Caki2 (cell line): ENCODE data around the gene ESRRA. TPM values are rescaled to one million over a fixed set of nuclear protein-coding genes. Genes with fewer than 3 reads are reported as not detected.

ENCODE experiments used
- DNase-seq: peaks from one replicate; pipeline ENCODE4 v3.0.0-alpha.2; 2015; ENCODE audit warnings: low read depth
- in situ Hi-C: cut with HindIII; loops from 2 replicates; pipeline ENCODE4 v1.10.0; 2016; ENCODE audit warnings: low sequenced_read_pairs, low pct_unique_long_range_greater_than_20kb, mixed read lengths
- total RNA-seq: library from RNA; depleted of rRNA; stranded (reverse); fragments of >200 nt; shearing (Covaris generic); gene quantifications from 2 replicates; pipeline ENCODE4 v1.2.3, GENCODE V29; 2014; ENCODE audit warnings: low replicate concordance

ESRRA gene
- total RNA-seq, 1 experiment from 2014 or later: 48.7 TPM

DNA sequence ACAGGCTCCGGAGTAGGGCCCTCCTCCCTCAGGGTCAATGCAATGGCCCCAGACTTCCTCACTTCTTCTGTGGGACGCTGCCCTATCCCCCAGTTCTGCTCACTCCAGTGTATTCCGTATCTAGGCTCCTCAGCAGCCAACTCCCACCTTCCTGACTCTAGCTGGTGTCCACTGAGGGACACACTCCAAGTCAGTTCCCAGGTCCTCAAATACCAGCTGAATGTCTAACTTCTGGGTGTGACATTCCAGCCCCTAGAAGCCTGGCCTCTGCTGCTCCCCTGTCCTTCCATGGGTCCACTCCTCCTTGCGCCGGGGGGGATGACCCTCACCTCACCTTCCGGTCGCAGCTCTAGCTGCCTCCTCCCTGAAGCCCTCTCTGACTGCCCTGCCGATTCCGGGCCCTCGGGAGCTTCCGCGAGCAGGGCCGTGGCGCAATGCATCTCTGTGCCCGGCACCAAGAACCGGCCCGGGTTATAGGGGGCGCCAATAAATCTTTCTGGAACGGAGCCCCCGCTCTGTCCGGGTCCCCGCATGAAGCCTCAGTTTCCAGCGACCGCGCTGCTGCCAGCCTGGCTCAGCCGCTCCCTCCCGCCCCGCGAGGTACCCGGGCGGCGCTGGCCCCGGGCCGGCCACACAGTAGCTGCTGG, 36.3 kb upstream of the ESRRA start:
- in situ Hi-C loops: no loop called here
- peak; percentile 50 for DNase-seq

GRCh38 chr11:64269540-64270220, 35.6 kb upstream of the ESRRA start:
- DNase-seq: peak; percentile 99
- in situ Hi-C loops: no loop called here

DNA sequence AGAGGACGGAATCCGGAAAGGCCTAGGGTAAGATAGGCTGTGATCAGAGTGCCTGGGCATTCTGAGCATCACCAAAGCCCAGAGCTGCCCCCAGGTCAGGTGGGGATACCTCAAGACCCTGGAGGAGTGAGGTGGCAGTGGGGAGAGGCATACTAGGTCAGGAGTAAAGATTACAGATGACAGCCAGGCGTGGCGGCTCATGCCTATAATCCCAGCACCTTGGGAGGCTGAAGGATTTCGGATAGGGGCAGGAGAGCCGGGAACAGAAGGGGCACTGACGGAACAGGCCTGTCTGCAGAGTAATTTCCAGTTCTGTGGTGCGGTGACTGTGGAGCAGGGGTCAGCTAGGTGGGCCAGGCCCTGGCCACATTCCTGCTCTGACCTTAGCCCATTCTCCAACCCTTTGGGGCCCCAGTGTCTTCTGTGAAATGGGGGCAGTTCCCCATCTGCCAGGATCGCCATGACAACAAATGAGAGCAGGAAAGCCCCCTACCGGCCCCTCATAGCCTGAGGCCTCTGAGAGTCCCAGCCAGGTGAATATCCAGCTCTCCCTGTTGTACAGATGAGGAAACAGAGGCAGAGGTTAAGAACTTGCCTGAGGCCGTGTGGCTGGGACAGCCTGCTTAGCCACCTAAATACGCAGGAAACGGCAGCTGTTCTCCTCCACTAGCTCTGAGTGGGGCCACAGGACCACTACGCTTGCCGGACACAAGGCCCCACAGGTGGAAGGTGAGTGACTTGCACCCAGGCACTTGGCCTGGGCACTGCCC, 30.1 kb upstream of the ESRRA start:
- no peak for DNase-seq

DNA sequence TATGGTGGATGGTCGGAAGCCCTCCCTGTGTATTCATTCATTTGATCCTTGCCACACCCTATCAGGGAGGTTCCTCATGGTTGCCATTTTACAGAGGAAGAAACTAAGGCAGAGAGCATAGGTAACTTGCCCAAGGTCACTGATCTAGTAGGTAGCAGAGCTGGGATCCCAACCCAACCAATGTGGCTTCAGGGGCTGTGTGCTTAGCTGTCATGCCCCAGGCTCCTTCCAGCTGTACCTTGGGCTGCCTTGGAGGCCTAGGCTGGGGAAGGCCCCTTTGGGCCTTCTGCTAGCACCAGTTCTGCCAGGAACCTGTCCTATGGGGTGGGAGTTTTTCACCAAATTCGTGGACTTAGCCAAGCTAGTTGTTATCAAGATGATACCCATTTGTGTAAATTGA, 29.5 kb upstream of the ESRRA start:
- in situ Hi-C loops: no loop called here
- DNase-seq: no peak

More for the DNA sequence above, 30.1 kb upstream of the ESRRA start:
- in situ Hi-C loops: no loop called here

- in situ Hi-C loops: no loop called here
- DNase-seq: no peak
Observed at GRCh38 chr11:64276653-64277431, 28.5 kb upstream of the ESRRA start.

DNA sequence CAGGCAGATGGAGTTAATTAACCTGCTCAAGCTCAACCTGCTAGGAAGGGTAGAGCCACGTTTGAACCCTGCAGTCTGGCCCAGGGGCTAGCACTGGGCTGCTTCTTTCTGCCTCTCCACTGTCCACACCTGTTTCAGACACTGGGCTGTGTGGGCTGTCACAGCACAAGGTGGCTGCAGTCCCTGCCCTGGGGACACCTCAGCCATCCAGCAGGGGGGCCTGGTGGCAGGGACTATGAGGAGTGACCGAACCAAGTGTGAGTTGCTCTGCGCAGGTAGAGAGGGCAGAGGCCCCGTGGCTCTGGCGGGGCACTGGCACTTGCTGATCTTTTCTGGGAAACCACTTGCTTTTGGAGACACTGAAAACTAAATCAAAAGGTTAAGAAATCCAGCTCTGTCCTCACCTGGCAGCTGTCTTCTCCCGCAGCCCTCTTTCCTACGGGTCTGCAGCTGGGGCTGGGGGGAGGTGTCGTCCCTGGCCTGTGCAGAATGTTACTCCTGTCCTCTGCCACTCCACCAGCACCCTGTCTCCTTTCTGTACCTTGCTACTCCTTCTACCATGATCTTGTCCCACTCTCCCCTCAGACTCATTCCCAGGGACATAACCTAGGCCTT, 26.6 kb upstream of the ESRRA start:
- DNase-seq: no peak
- in situ Hi-C loops: no loop called here

DNA sequence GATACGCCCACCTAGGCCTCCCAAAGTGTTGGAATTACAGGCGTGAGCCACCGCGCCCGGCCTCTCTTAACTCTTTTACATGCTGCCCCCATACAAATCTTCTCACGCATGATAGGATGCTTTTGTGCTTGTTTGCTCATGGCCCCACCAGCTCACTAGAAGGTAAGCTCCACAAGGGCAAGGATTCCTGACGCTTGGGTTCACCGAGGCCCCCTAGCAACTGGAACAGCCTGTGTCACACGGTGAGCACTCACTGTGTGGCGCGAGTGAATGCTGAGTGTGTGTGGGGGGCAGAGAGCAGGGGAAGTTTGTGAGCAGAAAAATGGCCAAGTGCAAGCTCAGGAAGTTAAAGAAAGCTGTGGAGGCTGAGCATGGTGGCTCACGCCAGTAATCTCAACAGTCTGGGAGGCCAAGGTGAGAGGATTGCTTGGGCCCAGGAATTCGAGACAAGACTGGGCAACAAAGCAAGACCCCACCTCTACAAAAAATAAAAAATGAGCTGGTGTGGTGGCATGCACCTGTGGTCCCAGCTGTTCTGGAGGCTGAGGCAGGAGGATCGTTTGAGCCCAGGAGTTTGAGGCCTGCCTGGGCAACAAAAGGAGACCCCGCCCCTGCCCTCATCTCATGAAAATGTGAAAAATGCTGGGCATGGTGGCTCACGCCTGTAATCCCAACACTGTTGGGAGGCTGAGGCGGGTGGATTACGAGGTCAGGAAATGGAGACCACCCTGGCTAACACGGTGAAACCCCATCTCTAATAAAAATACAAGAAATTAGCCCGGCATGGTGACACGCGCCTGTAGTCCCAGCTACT, 23.2 kb upstream of the ESRRA start:
- in situ Hi-C loops: no loop called here

GRCh38 chr11:64283092-64283491, 22.2 kb upstream of the ESRRA start:
- DNase-seq: no peak
- in situ Hi-C loops: no loop called here

More for the DNA sequence above, 23.2 kb upstream of the ESRRA start:
- DNase-seq: no peak

GRCh38 chr11:64284048-64284961, 21.0 kb upstream of the ESRRA start, which contains the start of gene BAD:
Gene BAD (minus strand): TSS chr11:64284665. CDS start chr11:64284368, 297 bp downstream.
- DNase-seq: peak; percentile 81
- in situ Hi-C loops: no loop called here

DNA sequence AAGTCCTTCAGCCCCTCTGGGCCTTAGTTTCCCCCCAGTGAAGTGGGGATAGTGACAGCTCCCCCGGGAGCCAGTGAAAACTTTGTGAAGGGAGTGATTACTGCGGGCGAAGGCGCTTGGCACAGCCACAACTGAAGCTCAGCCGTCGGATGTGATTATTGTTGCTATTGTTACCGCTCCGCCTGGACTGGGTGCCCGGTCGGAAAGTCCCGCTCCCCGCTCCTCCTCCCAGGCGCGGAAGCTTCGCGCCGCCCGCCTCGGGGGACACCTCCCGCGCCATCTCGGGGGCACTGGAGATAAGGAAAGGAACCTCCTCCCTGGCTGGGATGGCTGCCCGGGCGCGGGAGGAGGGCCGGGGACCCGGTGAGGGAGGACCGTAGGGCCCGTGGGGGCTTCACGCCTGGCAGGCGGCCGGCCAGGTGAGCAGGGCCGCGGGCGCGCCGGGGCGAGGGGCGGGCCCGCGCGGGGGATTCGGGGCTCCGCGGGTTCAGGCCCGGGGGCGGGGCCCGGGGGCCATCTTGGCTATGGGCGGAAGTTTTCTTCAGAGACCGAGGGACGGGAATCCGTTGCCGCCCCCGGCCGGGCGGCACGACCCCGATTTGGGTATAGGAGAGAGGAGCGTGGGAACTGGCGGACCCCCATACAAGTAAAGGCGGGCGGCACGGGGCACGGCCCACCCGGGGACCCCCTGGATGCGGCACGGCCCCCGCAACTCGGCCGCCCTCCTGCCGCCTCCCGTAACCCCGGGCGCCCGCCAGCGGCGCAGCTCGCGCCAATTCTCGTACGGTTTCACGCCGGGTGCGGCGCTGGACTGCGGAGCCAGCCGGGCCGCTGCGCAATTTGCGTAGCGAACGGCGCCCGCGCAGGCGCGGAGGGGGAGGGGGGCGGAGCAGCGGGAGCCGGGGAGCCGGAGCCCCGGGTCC, 20.1 kb upstream of the ESRRA start, which contains the start of gene GPR137:
Gene GPR137, plus strand, starts transcription at position 887 of the 923 bp plus-strand sequence. CDS start 677 bp downstream, outside the sequence.
- DNase-seq: peak; percentile 75
- in situ Hi-C loops: no loop called here

DNA sequence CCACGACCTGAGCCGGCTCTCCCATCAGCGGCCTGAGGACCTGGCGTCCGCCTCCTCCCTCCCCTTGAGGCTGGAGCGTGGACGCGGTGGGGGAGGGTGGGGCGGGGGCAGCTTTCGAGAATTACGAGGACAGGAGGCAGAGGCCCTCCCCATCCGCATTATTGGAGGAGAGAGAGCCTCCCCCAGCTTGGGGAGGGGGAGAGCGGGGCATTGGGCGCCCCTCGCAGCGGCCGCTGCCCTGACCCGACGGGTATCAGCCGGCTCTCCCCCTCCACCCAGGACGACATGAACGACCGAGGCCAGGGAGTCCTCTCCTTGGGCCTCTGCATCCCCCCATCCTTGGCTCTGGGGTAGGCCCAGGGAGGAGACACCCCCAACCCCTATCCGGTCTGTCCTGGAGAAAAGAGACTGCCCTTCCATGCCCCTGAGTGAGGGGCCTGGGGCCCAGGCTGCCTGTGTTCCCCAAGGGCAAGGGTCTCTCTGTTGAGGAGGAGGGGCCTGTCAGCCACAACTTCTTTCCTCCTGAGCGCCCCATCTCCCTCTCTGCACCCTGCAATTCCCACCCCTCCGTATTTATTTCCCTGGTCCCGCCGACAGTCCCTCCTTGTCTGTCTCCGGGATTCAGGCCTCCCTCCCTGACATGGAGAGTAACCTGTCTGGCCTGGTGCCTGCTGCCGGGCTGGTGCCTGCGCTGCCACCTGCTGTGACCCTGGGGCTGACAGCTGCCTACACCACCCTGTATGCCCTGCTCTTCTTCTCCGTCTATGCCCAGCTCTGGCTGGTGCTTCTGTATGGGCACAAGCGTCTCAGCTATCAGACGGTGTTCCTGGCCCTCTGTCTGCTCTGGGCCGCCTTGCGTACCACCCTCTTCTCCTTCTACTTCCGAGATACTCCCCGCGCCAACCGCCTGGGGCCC, 19.2 kb upstream of the ESRRA start:
- in situ Hi-C loops: no loop called here
- no peak for DNase-seq

DNA sequence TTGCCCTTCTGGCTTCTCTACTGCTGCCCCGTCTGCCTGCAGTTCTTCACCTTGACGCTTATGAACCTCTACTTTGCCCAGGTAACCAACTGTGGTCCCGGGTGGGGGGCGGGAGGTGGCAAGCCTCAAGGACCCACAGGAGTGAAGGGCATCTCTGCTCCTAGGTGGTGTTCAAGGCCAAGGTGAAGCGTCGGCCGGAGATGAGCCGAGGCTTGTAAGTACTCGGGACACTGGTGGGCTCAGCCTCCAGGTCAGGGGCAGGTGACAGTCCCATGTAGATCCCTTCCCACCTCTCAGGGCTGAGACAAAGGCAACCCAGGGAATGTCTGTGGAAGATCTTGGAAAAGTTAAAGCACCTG, 18.5 kb upstream of the ESRRA start:
- in situ Hi-C loops: no loop called here

GRCh38 chr11:64287676-64288352, 17.5 kb upstream of the ESRRA start:
- in situ Hi-C loops: no loop called here
- no peak for DNase-seq

More for the DNA sequence above, 18.5 kb upstream of the ESRRA start:
- DNase-seq: no peak

GRCh38 chr11:64288353-64288750, 17.0 kb upstream of the ESRRA start:
- in situ Hi-C loops: no loop called here
- DNase-seq: no peak
